AML-193 (cell line): ENCODE data around the gene KCNS1.
"Not testable (repeated sequence)": the region's sequence is repeated elsewhere in the genome, so short reads cannot be mapped to it uniquely, and the experiment has no call there.

Experiments
- DNase-seq, 2 experiments: peaks; one replicate each; lab custom pipeline; 2025; lab: John Stamatoyannopoulos, UW

Gene KCNS1

GRCh38 chr20:45100563-45101245 is at the start of gene KCNS1:
Gene KCNS1, minus strand, starts transcription at chr20:45101127. Its CDS starts 1,891 bp downstream, at chr20:45099236.
- no peak for DNase-seq

- no peak for DNase-seq
These were observed 48.1 kb upstream of the KCNS1 start for GRCh38 chr20:45149062-45149461.

- DNase-seq: no peak
These were observed 39.9 kb upstream of the KCNS1 start for GRCh38 chr20:45140836-45141235.

- DNase-seq: not testable (repeated sequence)
These were observed 38.9 kb upstream of the KCNS1 start for GRCh38 chr20:45139733-45140375.

DNA sequence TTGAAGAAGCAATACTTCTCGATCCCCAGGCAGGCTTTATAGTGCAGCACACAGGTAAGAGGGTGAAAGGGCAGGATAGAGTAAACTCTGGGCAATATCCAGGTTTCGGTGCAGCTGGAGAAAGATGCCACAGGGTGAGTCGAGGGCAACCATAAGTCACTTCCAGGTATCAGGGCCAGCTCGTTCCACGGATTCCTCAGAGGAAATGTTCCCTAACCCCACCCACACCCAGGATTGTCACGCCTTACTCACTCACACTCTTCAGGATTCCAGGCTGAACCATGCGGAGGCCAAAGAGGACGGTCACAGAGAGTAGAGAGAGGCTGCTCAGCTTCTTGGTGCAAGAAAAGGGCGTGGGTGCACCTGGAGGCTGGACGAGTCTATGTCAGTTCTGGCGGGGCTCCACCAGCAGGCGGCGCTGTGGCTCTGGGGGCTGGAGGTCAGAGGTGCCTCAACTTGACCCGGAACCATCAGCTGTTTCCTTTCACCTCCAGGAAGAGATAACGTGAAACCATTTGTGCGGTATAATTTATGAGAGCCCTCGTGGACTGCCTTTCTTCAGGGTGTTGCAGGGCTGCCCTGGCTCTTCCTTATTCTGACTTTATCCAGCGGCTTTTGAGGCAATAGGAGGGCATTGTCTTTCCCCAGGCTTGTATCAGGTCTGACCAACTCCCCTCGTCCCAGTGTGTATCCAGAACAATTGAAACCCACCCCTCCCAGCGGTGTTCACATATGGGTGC is 37.8 kb upstream of the KCNS1 start:
- peak; percentile 53 to 81 for DNase-seq

GRCh38 chr20:45136911-45137310 is 36.0 kb upstream of the KCNS1 start:
- DNase-seq: no peak

DNA sequence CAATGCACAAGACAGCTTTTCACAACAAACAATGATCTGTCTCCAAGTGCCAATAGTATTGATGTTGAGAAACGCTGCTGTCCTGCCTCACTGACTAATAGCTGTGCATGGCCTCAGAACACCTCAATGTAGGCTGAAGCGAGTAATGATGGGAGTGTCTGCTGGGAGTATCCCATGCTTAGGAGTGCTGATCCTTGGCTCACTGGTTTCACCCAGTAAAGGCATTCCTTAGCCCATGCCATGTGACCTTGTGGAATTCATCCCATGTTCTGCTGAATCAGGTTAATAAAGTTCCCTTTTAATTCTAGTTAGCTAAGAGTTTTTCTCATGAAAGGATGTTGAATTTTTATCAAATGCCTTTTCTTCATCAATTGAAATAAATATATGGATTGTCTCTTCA is 27.2 kb upstream of the KCNS1 start:
- no peak for DNase-seq

- DNase-seq: no peak
These were observed 23.4 kb upstream of the KCNS1 start, which contains the start of gene WFDC12 for GRCh38 chr20:45124365-45124764. Gene WFDC12, minus strand, starts transcription at chr20:45124465. Its CDS starts 18 bp downstream, at chr20:45124447.

- no peak for DNase-seq
These were observed 20.5 kb upstream of the KCNS1 start for GRCh38 chr20:45121388-45121787.

GRCh38 chr20:45119556-45120266 is 18.8 kb upstream of the KCNS1 start:
- DNase-seq: no peak

GRCh38 chr20:45118028-45118427 is 17.1 kb upstream of the KCNS1 start:
- DNase-seq: no peak

DNA sequence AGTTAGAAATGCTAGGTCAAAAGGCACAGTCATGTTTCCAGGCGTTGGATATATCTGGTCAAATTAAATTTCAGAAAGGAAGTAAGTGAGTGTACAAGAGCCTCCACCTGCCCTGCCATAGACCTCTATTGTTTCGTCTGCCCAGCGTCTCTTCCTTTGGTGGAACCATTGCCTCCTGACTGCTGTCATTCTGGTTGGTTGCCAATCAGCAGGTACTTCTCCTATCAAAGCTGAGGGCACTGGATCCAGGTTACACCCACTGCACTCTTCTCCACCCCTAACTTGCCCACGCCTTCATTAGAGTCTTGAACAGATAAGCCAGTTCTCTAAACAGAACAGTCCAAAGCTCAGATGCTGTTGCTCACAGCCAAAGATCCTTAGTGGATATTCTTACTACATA is 16.7 kb upstream of the KCNS1 start:
- DNase-seq: no peak

GRCh38 chr20:45115829-45116228 is 14.9 kb upstream of the KCNS1 start:
- DNase-seq: no peak

DNA sequence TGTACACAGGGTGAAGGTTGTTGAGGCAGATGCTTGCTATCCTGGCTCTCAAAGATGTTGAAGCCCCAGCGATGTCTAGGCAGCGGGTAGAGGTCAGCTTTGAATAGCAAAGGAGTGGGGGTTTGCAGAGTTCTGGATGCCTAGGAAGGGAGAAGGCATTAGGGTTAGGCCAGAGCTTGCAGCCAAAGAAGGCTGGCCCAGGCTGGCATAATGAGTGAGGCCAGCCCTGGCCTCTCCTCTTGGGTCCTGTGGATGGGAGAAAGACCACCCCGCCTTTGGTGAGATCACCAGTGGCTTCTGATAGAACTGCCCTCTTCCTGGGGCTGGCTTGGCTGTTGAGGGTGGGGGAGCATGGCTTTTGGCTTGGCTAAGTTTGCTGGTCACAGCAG is 14.5 kb upstream of the KCNS1 start:
- DNase-seq: no peak

DNA sequence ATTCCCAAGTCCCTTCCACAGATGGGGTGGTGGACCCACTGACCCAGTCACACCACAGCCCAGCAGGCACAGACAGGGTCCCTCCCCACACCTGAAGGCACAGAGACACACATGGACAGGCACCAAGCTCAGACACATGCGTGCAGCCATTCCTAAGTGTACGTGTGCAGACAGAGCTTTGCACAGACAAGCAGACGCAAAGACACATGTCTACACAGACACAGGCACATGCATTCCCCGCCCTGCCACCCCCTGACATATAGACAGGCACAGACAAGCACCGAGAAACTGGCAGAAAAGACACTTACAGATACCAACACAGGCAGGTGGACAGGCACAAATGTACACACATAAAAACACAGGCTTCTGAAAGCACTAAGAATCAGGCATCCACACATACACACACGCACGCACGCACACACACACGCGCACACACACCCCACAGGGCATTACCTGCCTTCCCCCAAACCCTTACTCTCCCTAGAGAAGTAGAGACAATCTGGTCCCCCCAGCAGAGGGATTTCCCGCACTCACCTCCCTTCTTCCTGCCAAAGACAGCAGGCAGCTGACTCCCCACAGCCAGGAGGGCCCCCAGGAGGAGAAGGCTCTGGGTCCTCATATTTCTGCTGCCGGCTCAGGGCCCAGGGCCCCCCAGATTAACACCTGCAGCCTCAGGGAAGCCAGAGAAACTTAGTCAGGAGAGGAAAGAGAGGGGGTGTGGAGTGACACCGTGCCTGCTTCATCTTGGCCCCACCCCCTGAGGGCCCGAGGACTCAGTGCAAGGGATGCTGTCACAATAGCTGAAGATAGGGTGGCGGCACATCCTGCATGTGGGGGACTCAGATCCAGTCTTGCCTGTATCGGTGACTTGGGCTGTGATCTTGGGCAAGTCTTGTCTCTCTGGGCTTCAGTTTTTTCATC is 13.8 kb upstream of the KCNS1 start, which contains the start of gene WFDC5:
Gene WFDC5 (minus strand): TSS at position 710 of the 921 bp plus-strand sequence. CDS start 91 bp downstream, at position 619.
- no peak for DNase-seq

DNA sequence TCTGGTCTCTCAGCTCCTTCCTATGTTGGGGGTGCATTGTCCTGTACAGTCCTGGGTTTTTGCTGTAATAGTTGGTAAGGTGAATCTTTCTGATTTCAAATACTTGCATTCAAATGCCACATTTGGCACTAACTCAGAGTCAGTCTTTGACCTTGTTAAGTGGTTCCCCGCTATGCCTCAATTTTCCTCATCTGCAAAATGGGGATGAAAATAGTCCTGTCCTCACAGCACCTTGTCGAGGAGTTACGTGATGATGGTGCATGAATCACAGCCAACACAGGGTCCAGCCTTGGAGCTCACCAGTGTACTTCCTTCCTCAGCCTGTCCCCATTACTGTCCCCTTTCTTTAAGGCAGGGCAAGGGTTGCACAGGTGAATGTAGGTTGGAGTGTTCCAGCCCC is 12.9 kb upstream of the KCNS1 start:
- no peak for DNase-seq

GRCh38 chr20:45112754-45113153 is 11.8 kb upstream of the KCNS1 start:
- DNase-seq: no peak

- peak; percentile 6 to 8 for DNase-seq
These were observed 11.0 kb upstream of the KCNS1 start for GRCh38 chr20:45111799-45112471.

- DNase-seq: no peak
These were observed 10.4 kb upstream of the KCNS1 start for GRCh38 chr20:45111285-45111684.

DNA sequence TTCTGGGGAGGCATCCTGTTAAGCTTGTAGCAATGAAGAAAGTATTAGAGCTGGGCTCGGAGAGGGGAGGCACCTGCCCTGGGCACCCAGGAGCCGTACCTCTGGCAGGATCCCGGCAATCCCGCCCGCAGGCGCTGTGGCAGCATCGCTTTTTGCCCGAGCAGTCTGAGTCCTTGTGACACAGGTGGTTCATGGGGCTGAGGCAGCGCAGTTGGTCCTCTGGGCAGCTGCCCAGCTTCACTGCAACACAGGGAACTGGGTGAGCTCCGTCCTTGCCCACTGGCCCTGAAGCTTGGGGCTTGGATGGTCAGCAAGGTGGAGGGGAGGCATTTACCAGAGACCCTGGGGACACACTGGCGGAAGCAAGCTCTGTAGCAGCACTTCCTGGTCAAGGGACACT is 9.4 kb upstream of the KCNS1 start:
- no peak for DNase-seq

DNA sequence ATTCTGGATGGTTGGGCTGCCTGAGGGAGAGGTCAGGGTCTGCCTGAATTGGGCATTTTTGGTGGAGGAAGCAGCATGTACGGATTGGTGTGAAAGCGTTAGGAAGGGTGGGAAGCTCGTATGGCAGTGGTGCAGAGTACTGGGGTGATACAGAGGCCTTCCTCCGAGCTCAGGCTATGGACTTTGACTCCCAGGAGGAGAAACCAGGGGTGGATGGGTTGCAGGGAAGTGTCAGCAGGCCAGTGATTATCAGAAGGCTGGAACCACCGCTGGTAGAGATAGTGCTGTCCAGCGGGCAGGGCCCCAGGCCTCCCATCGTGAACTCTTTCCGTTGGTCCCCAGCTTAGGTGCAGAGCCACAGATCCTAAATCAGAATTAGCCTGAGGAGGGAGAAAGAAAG is 8.7 kb upstream of the KCNS1 start:
- DNase-seq: no peak
